ENCODE data around the gene HIVEP2.

HIVEP2 gene

DNA sequence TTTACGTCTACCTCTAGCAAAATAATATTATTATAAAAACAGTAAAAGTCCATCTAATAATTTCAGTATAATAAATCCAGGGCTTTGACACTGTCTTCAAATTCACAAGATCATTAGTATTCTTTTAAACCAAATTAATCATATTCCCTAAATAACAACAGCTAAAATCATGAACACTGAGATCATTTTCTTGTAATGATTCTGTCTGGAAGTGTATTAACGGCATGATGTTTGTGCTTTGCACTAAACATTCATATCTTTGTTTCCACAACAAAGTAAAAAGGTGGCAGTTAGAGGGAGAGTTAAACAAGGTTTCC is 18.8 kb downstream of the HIVEP2 start:
- Mint-ChIP-seq H3K36me3 (peaks cover 21% of the 10 kb centered on the region), H3K4me3 (peak overlapping the region; percentile 93), H3K4me1 (peaks cover 56% of the 10 kb centered on the region), H3K27me3 (no peaks in the 10 kb centered on the region), H3K27ac (peak overlapping the region; percentile 93), H3K9me3 (no peaks in the 10 kb centered on the region)
- no peak for DNase-seq
- CTCF ChIA-PET: interaction anchor here (0.6 to 6.9 kb wide), 4 partner anchors 10 to 217 kb away, joined by 3 to 39 read pairs (median 6); no protein-coding TSS in a partner anchor

DNA sequence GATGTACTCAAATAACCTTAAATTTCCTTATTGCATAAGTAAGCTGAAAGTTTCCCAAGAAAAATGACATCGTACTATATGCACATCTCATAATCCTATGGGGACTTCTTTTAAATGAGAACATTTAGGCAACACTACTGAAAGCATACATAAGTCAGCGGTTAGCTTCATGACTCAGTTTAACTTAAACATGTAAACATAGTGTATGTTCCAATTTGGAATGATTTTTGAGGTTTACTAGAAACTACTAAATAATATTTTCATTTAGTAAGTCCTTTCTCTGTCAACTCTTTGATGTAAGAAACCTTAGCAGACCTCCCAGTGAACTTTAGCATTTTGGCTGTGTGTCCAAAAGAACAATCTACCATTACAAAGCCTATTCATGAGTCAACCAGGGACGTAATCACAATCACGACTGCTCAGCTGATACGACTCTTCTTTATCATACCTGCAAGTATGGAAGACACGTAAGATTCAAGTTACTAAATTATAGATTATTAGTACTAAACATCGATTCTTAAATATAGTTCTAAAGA is 19.3 kb downstream of the HIVEP2 start:
- CTCF ChIA-PET: interaction anchor here (1.4 to 6.9 kb wide), 3 partner anchors 9 to 17 kb away, joined by 5 to 39 read pairs (median 6); no protein-coding TSS in a partner anchor
- Mint-ChIP-seq H3K27me3 (no peaks in the 10 kb centered on the region), H3K36me3 (peaks cover 24% of the 10 kb centered on the region), H3K4me1 (peaks cover 55% of the 10 kb centered on the region), H3K9me3 (no peaks in the 10 kb centered on the region), H3K4me3 (peak overlapping the region; percentile 39), H3K27ac (peak overlapping the region; percentile 67)
- no peak for DNase-seq

DNA sequence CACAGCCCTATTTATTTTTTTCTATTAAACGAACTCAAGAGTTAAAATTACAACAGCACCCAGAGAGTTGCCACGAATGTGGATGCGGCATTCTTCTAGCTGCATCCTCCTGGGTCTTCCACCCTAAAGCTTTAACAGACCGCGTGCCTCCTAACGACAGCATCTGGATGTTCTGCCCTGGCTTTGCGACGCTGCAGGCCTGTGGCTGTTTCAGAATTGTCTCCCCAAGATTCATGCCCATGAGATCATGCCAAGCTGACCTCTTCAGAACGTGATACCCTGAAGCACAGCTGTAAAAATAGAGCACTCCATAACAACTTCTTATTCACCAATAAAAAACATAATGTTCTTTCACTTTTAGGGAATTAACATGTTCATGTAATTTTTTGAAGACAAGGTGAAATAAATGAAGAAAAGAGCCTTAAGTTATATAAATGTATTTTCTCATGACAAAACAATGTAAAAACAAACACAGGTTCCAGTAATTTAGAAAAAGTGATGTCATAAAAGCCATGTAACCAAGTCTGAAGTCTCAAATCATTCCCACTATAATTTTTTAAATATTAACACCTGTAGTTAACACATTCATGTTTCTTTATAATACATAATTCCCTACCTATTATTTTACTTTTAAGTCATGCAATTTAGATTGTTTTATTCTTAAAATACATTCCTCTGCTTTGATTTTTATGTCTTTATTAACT is 26.5 kb downstream of the HIVEP2 start:
- DNase-seq: no peak
- H3K36me3 Mint-ChIP-seq: peaks cover 37% of the 10 kb centered on the region
- H3K27ac Mint-ChIP-seq: no peak overlapping the region
- no peaks in the 10 kb centered on the region for H3K9me3 Mint-ChIP-seq
- H3K4me3 Mint-ChIP-seq: no peak overlapping the region
- CTCF ChIA-PET: no interaction called here
- H3K4me1 Mint-ChIP-seq: peaks cover 65% of the 10 kb centered on the region
- no peaks in the 10 kb centered on the region for H3K27me3 Mint-ChIP-seq

DNA sequence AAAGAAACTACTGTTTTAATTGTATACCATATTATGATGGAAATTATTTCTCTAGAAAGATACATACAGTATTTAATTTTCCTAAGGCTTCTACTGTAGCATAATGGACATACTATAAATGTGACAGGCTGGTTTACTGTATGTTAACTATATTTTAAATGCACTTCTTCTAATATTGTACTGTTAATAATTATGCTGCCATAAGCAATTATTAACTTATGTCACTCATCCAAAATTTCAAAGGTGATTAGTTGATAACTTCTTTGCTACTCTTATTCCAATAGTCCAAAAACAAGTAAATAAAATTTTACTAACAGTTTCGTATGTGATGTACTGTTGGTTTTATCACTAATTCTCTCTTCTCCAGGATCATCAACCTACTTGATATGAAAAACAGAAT is 28.1 kb downstream of the HIVEP2 start:
- Mint-ChIP-seq H3K36me3 (peaks cover 44% of the 10 kb centered on the region), H3K27ac (no peak overlapping the region), H3K4me3 (no peak overlapping the region), H3K4me1 (peaks cover 78% of the 10 kb centered on the region), H3K27me3 (no peaks in the 10 kb centered on the region), H3K9me3 (no peaks in the 10 kb centered on the region)
- CTCF ChIA-PET: interaction anchor here (1.5 kb wide), 1 partner anchor 9 kb away, joined by 5 read pairs; no protein-coding TSS in a partner anchor
- no peak for DNase-seq

DNA sequence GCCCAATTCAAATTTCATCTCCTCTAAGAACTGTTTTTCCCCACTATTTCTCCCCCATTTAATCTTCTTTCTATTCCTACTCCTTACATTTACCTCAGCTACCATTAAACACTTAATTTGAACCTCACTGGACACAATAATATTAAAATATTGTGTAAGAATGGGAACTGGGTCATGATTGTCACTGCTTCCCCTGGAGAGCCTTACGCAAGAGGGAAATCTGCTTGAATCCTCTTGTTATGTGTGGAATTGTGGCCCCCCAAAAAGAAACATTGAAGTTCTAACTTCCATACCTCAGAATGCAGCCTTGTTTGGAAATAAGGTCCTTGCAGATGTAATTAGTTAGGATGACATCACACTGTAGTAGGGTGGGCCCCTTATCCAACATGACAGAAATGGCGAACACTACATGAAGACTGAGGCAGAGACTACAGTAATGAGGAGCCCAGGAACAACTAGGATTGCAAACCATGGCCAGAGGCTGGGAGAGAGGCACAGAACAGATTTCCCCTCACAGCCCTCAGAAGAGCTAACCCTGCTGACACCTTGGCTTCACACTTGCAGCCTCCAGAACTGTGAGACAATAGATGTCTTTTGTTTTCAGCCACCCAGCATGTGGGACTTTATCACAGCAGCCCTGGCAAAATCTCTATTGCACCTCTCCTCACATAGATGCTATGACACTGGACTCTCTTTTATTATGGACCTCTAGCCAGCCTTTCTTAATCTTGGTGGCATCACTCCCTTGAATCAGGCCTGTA is 29.9 kb downstream of the HIVEP2 start:
- no peak overlapping the region for H3K4me3 Mint-ChIP-seq

DNA sequence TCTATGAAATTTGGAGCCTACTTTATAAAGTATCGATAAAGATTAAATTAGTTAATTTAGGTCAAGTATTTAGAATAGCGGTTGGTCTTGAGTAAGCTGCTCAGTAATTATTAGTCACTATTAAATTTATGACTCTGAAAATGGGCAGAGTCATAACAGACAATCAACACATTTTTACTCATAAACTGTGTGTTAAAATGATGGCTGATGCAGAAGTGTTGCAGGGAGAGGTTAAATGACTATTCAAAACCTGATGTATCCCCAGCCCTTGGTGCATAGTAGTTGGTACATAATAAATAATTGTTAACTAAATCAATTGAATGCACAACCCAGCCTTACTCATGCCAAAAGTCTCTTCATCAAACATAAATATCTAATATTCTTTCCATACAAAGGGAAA is 30.6 kb downstream of the HIVEP2 start:
- peaks cover 81% of the 10 kb centered on the region for H3K4me1 Mint-ChIP-seq
- no peaks in the 10 kb centered on the region for H3K9me3 Mint-ChIP-seq
- DNase-seq: no peak
- no peak overlapping the region for H3K4me3 Mint-ChIP-seq
- CTCF ChIA-PET: interaction anchor here (0.6 to 2.1 kb wide), 8 partner anchors 8 to 344 kb away, joined by 3 to 7 read pairs (median 4); no protein-coding TSS in a partner anchor
- H3K36me3 Mint-ChIP-seq: peaks cover 50% of the 10 kb centered on the region
- peak overlapping the region; percentile 100 for H3K27ac Mint-ChIP-seq
- H3K27me3 Mint-ChIP-seq: no peaks in the 10 kb centered on the region

More for the DNA sequence above, 29.9 kb downstream of the HIVEP2 start:
- Mint-ChIP-seq H3K9me3 (no peaks in the 10 kb centered on the region), H3K4me1 (peaks cover 81% of the 10 kb centered on the region), H3K27me3 (no peaks in the 10 kb centered on the region), H3K27ac (peak overlapping the region; percentile 68), H3K36me3 (peaks cover 45% of the 10 kb centered on the region)
- no peak for DNase-seq
- CTCF ChIA-PET: no interaction called here

DNA sequence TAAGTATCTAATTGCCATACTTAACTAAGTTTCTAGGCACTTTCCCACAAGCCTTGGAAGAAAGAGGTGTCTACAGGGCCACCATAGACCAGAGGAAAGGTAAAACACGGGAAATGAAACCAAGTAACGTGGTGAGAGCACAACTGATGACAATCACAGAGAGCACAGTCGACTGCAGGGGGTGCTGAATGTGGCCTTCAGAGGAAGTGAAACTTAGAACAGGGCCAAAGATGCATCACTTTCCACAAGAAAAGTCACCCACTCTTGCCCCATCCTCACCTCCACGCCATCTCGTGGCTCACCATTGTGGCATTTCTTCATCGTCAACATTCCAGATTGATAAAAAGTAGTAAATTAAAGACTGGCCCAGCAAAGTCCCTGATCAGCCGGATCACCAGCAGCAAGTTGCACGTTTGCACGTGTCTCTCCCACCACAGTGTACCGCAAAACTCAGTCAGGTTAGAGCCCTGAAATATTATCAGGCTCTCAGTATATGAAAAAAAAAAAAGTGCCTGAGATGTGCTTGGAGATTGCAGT is 31.4 kb downstream of the HIVEP2 start:
- CTCF ChIA-PET: interaction anchor here (0.5 to 2.1 kb wide), 14 partner anchors 9 to 1299 kb away, joined by 3 to 7 read pairs (median 4); no protein-coding TSS in a partner anchor
- Mint-ChIP-seq H3K4me1 (peaks cover 78% of the 10 kb centered on the region), H3K27ac (peak overlapping the region; percentile 100), H3K4me3 (peak overlapping the region; percentile 75), H3K27me3 (no peaks in the 10 kb centered on the region), H3K36me3 (peaks cover 46% of the 10 kb centered on the region), H3K9me3 (no peaks in the 10 kb centered on the region)
- DNase-seq: peak; percentile 83

DNA sequence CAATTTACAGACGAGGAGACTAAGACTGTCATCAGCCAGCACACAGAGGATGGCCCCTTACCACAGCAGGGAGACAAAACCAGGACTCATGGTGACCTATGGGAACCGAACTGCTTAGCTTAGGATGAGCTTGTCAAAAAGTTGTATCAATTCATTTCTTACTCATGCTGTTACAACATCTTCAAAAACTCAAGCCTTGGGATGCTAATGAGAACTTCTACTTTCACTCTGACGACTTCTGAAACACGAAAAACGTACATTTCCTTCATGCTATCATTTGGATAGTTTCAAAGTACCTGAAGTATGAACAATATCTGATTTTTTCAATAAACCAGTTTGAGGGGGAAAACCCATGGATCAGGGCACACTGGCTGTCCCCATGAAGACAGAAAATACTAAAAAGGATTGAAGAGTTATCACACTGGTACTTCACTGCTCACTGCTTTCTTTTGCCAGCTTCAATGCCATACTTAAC is 31.9 kb downstream of the HIVEP2 start:
- Mint-ChIP-seq H3K4me3 (peak overlapping the region; percentile 75), H3K9me3 (no peaks in the 10 kb centered on the region), H3K27me3 (no peaks in the 10 kb centered on the region), H3K36me3 (peaks cover 45% of the 10 kb centered on the region), H3K4me1 (peaks cover 79% of the 10 kb centered on the region), H3K27ac (peak overlapping the region; percentile 100)
- DNase-seq: no peak
- CTCF ChIA-PET: interaction anchor here (1.0 to 2.1 kb wide), 7 partner anchors 9 to 31 kb away, joined by 3 to 6 read pairs (median 4); no protein-coding TSS in a partner anchor

DNA sequence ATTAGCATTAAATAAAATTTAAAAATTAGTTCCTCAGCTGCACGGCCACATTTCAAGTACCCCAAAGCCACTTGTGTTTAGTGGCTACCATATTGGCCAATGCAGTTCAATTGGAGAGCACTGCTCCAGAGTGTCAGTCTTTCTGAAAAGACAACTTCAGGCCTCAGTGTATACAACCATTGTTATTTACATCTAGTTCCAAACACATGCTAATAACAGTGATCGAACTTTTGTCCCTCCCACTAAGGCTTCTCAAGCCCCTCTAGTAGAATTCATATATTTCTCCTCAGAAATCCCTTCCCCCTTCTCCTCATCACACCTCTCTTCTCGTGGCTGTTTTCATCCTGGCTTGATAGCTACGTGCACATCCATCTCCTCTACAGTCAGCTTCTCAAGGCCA is 32.9 kb downstream of the HIVEP2 start:
- no peaks in the 10 kb centered on the region for H3K27me3 Mint-ChIP-seq
- H3K36me3 Mint-ChIP-seq: peaks cover 48% of the 10 kb centered on the region
- CTCF ChIA-PET: interaction anchor here (0.6 to 1.6 kb wide), 4 partner anchors 11 to 41 kb away, joined by 3 to 6 read pairs (median 4); no protein-coding TSS in a partner anchor
- H3K4me1 Mint-ChIP-seq: peaks cover 88% of the 10 kb centered on the region
- H3K4me3 Mint-ChIP-seq: no peak overlapping the region
- DNase-seq: no peak
- H3K27ac Mint-ChIP-seq: peak overlapping the region; percentile 100
- H3K9me3 Mint-ChIP-seq: no peaks in the 10 kb centered on the region

DNA sequence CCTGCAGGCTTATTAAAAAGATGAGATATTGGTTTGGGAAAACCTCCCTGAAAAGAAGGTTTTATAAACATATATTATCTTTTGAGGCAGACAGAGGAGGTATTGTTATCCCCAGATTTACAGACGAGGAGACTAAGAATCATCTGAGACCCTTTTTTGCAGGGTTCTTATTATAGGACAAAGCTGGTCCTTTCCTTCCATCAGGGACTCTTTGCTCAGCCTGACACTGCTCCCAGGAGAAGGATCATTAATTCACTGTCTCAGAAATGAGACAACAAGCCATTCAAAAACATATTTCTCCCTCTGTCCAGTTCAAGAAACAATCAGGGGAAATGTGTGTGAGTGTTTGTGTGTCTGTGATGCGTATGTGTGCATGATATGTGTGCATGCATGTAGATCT is 33.5 kb downstream of the HIVEP2 start:
- Mint-ChIP-seq H3K36me3 (peaks cover 50% of the 10 kb centered on the region), H3K27me3 (no peaks in the 10 kb centered on the region), H3K4me1 (peaks cover 93% of the 10 kb centered on the region), H3K4me3 (no peak overlapping the region), H3K9me3 (no peaks in the 10 kb centered on the region), H3K27ac (no peak overlapping the region)
- no peak for DNase-seq
- CTCF ChIA-PET: no interaction called here

DNA sequence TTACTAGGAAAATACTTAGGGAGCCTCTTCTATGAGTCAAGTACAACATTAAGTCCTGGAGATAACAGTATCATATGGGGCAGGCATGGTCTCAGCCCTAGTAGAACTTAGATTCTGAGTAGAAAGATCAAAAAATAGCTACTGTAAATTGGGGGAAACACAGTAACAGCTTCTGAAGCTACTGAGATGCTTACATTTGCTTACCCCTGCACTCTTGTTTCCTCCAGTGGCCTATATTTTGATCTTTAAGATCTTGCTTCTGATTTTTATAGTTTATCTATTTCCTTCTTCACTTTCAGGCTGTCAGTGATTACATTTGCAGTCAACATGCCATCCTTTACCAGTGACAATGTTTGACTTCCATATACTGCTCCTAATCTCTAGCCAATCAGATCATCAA is 35.3 kb downstream of the HIVEP2 start:
- Mint-ChIP-seq H3K27me3 (no peaks in the 10 kb centered on the region), H3K9me3 (no peaks in the 10 kb centered on the region), H3K36me3 (peaks cover 37% of the 10 kb centered on the region), H3K27ac (no peak overlapping the region), H3K4me3 (no peak overlapping the region), H3K4me1 (peaks cover 83% of the 10 kb centered on the region)
- no peak for DNase-seq
- CTCF ChIA-PET: no interaction called here

DNA sequence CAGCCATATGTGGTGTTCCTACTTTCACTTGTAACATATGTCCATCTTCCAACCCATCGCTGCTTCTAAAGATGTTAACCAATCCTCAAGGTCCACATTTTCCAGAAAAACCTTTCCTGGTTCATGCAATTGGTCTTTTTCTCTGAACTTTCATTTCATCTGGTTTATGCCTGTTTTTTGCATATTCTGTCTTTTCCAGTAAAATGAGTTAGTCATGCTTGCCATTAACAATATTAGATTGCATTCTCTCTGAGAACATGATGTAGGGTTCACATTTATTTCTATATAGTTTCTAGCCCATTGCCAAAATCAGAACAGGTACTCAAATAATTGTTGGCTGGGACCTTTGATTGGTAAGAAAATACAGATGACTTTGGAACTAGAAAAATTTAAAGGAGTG is 36.7 kb downstream of the HIVEP2 start:
- peak overlapping the region; percentile 81 for H3K4me3 Mint-ChIP-seq
- H3K4me1 Mint-ChIP-seq: peaks cover 84% of the 10 kb centered on the region
- DNase-seq: no peak
- no peaks in the 10 kb centered on the region for H3K9me3 Mint-ChIP-seq
- H3K27me3 Mint-ChIP-seq: no peaks in the 10 kb centered on the region
- H3K27ac Mint-ChIP-seq: peak overlapping the region; percentile 96
- CTCF ChIA-PET: no interaction called here
- H3K36me3 Mint-ChIP-seq: peaks cover 39% of the 10 kb centered on the region

DNA sequence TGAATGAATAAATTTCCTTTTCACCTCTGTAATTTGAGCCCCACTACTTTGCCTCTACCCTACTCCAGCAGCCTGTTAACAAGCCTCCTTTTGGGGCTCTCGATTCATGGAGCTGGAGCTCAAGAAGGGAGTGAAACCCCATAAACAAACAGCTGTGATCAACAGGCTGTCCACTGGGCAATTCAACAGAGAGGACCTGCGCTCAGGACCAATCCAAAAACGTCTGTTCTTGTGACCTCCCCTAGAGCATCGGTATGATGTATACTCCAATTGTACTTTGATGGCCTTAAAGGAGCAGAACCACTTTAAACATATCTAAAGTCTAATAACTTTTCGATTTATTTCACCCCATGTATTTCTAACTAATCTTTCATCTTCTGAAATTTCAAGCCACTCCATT is 37.4 kb downstream of the HIVEP2 start:
- Mint-ChIP-seq H3K4me3 (peak overlapping the region; percentile 81), H3K27ac (peak overlapping the region; percentile 96), H3K27me3 (no peaks in the 10 kb centered on the region), H3K4me1 (peaks cover 84% of the 10 kb centered on the region), H3K9me3 (no peaks in the 10 kb centered on the region), H3K36me3 (peaks cover 32% of the 10 kb centered on the region)
- peak; percentile 61 for DNase-seq
- CTCF ChIA-PET: interaction anchor here (1.0 kb wide), 1 partner anchor 41 kb away, joined by 3 read pairs; no protein-coding TSS in a partner anchor

DNA sequence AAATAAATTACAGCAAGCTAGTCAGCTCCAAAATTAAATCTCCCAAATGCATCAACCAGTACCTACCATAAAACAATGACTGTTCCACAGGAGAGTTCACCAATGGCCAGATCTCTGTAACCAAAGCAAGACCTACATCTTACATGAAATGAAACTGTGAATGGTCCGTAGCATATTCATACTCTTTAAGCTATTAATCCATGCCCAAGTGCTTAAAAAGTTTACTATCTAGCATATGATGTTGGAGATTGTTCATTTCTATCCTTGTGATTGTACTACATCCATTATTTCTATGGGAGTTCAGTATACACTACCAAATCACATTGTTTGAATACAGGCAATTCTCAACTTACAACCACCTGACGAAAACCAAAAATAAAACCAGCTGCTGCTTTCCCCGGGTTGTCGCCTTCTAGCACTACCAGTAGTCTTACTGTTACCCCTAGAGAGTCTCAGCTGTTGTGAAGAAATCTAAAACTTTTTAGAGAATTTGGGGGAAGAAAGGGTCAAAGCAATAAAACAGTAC is 38.0 kb downstream of the HIVEP2 start:
- Mint-ChIP-seq H3K4me1 (peaks cover 84% of the 10 kb centered on the region), H3K4me3 (peak overlapping the region; percentile 81), H3K27ac (peak overlapping the region; percentile 96), H3K27me3 (no peaks in the 10 kb centered on the region), H3K36me3 (peaks cover 29% of the 10 kb centered on the region), H3K9me3 (no peaks in the 10 kb centered on the region)
- CTCF ChIA-PET: interaction anchor here (1.0 kb wide), 1 partner anchor 40 kb away, joined by 3 read pairs; no protein-coding TSS in a partner anchor
- DNase-seq: peak; percentile 48
